Esophagus squamous epithelium (tissue), 4 donors: ENCODE results near the gene TSHZ2.

ENCODE experiments used
- POLR2A ChIP-seq, 4 donors: fragments of 450-650 bp; IDR thresholded peaks; one replicate each; pipeline ENCODE4 v1.6.1; 2017; ENCODE audit warnings: antibody characterized with exemption in 4 of 4, mild to moderate bottlenecking in 4 of 4, moderate library complexity in 3 of 4
- TF ChIP-seq, protein P1 (sequence below), 6 experiments: fragments of 450-650 bp in 4 of 6; fragments of 200-600 bp in 2 of 6; sonication (generic) in 2 of 6; IDR thresholded peaks; one replicate each; pipeline ENCODE4 v1.5.1; 2016 to 2019; ENCODE audit warnings: antibody characterized with exemption in 6 of 6, mild to moderate bottlenecking in 4 of 6, moderate library complexity in 4 of 6

DNA sequence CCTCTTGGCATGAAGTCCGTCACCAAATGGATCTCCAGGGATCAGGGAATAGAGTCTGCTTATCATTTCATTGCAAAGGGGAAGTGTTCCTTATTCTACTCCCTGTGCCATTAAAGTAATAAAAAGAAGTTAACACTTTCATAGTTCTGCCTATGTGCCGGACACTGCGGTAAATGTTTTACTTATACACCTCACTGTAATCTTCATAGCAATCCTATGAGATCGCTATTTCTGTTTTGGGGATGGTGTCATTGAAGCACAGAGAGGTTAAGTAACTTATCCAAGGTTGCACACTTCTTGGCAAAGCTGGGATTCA lies 177.7 kb downstream of the TSHZ2 start:
- TF ChIP-seq, protein P1, sequence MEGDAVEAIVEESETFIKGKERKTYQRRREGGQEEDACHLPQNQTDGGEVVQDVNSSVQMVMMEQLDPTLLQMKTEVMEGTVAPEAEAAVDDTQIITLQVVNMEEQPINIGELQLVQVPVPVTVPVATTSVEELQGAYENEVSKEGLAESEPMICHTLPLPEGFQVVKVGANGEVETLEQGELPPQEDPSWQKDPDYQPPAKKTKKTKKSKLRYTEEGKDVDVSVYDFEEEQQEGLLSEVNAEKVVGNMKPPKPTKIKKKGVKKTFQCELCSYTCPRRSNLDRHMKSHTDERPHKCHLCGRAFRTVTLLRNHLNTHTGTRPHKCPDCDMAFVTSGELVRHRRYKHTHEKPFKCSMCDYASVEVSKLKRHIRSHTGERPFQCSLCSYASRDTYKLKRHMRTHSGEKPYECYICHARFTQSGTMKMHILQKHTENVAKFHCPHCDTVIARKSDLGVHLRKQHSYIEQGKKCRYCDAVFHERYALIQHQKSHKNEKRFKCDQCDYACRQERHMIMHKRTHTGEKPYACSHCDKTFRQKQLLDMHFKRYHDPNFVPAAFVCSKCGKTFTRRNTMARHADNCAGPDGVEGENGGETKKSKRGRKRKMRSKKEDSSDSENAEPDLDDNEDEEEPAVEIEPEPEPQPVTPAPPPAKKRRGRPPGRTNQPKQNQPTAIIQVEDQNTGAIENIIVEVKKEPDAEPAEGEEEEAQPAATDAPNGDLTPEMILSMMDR (IDR thresholded peaks at IDR 0.05): no peak
- TF ChIP-seq POLR2A (IDR thresholded peaks at IDR 0.05): no peak
